ENCODE measurements around the gene ZNF438. TPM values are rescaled to one million over a fixed set of nuclear protein-coding genes. Genes with fewer than 3 reads are reported as not detected.
"Not testable (repeated sequence)": the region's sequence is repeated elsewhere in the genome, so short reads cannot be mapped to it uniquely, and the experiment has no call there.

Gene ZNF438
- total RNA-seq, 2 experiments from 2014 or later, result 2.1 to 2.5 TPM

- no peak for DNase-seq
- peak overlapping the region; percentile 83 for H3K4me3 Mint-ChIP-seq
- H3K36me3 Mint-ChIP-seq, result peaks cover 2% of the 10 kb centered on the region
- H3K4me1 Mint-ChIP-seq, result peaks cover 18% of the 10 kb centered on the region
- H3K9me3 Mint-ChIP-seq, result no peaks in the 10 kb centered on the region
- H3K27ac Mint-ChIP-seq, result peak overlapping the region; percentile 97
- no peaks in the 10 kb centered on the region for H3K27me3 Mint-ChIP-seq
Observed at GRCh38 chr10:31031205-31031557, 484 bp downstream of the ZNF438 start.

GRCh38 chr10:31030800-31031199 is 865 bp downstream of the ZNF438 start:
- H3K4me3 Mint-ChIP-seq, result peak overlapping the region; percentile 83
- no peak overlapping the region for H3K27ac Mint-ChIP-seq
- H3K9me3 Mint-ChIP-seq, result no peaks in the 10 kb centered on the region
- H3K36me3 Mint-ChIP-seq, result peaks cover 2% of the 10 kb centered on the region
- no peaks in the 10 kb centered on the region for H3K27me3 Mint-ChIP-seq
- H3K4me1 Mint-ChIP-seq, result peaks cover 18% of the 10 kb centered on the region
- DNase-seq, result no peak

- H3K27ac Mint-ChIP-seq, result no peak overlapping the region
- DNase-seq, result no peak
- H3K4me1 Mint-ChIP-seq, result peaks cover 18% of the 10 kb centered on the region
Observed at GRCh38 chr10:31030260-31030659, 1.4 kb downstream of the ZNF438 start.

GRCh38 chr10:31028081-31028480 is 3.6 kb downstream of the ZNF438 start:
- Mint-ChIP-seq H3K27ac (no peak overlapping the region), H3K9me3 (no peaks in the 10 kb centered on the region), H3K4me3 (no peak overlapping the region), H3K27me3 (no peaks in the 10 kb centered on the region), H3K4me1 (peaks cover 16% of the 10 kb centered on the region), H3K36me3 (peaks cover 2% of the 10 kb centered on the region)
- no peak for DNase-seq

More at GRCh38 chr10:31030260-31030659, 1.4 kb downstream of the ZNF438 start:
- Mint-ChIP-seq H3K36me3 (peaks cover 2% of the 10 kb centered on the region), H3K4me3 (no peak overlapping the region), H3K9me3 (no peaks in the 10 kb centered on the region), H3K27me3 (no peaks in the 10 kb centered on the region)

GRCh38 chr10:31026279-31026678 is 5.4 kb downstream of the ZNF438 start:
- not testable (repeated sequence) for H3K4me3 Mint-ChIP-seq, H3K9me3 Mint-ChIP-seq, H3K27ac Mint-ChIP-seq, H3K36me3 Mint-ChIP-seq, H3K27me3 Mint-ChIP-seq, DNase-seq
- H3K4me1 Mint-ChIP-seq, result peaks cover 15% of the 10 kb centered on the region

- Mint-ChIP-seq H3K36me3 (peaks cover 2% of the 10 kb centered on the region), H3K4me3 (no peak overlapping the region), H3K27me3 (no peaks in the 10 kb centered on the region), H3K27ac (no peak overlapping the region), H3K9me3 (no peaks in the 10 kb centered on the region), H3K4me1 (peaks cover 5% of the 10 kb centered on the region)
- no peak for DNase-seq
Observed at GRCh38 chr10:31025142-31025541, 6.5 kb downstream of the ZNF438 start.

- no peaks in the 10 kb centered on the region for H3K9me3 Mint-ChIP-seq
- no peak overlapping the region for H3K4me3 Mint-ChIP-seq
- H3K36me3 Mint-ChIP-seq, result peaks cover 2% of the 10 kb centered on the region
- H3K27ac Mint-ChIP-seq, result no peak overlapping the region
- DNase-seq, result no peak
- H3K4me1 Mint-ChIP-seq, result peaks cover 6% of the 10 kb centered on the region
- no peaks in the 10 kb centered on the region for H3K27me3 Mint-ChIP-seq
Observed at GRCh38 chr10:31023558-31023957, 8.1 kb downstream of the ZNF438 start.

GRCh38 chr10:31020209-31020608 is 11.5 kb downstream of the ZNF438 start:
- Mint-ChIP-seq H3K36me3 (no peaks in the 10 kb centered on the region), H3K4me1 (peaks cover 8% of the 10 kb centered on the region), H3K4me3 (no peak overlapping the region), H3K27me3 (no peaks in the 10 kb centered on the region), H3K9me3 (no peaks in the 10 kb centered on the region), H3K27ac (no peak overlapping the region)
- no peak for DNase-seq

GRCh38 chr10:31018962-31019361 is 12.7 kb downstream of the ZNF438 start:
- no peaks in the 10 kb centered on the region for H3K9me3 Mint-ChIP-seq
- H3K27ac Mint-ChIP-seq, result no peak overlapping the region
- peaks cover 8% of the 10 kb centered on the region for H3K4me1 Mint-ChIP-seq
- no peaks in the 10 kb centered on the region for H3K36me3 Mint-ChIP-seq
- no peaks in the 10 kb centered on the region for H3K27me3 Mint-ChIP-seq
- H3K4me3 Mint-ChIP-seq, result no peak overlapping the region
- no peak for DNase-seq

GRCh38 chr10:31018356-31018750 is 13.3 kb downstream of the ZNF438 start:
- no peak for DNase-seq
- H3K27me3 Mint-ChIP-seq, result no peaks in the 10 kb centered on the region
- H3K4me1 Mint-ChIP-seq, result peaks cover 8% of the 10 kb centered on the region
- no peak overlapping the region for H3K27ac Mint-ChIP-seq
- H3K9me3 Mint-ChIP-seq, result no peaks in the 10 kb centered on the region
- no peak overlapping the region for H3K4me3 Mint-ChIP-seq
- peaks cover 2% of the 10 kb centered on the region for H3K36me3 Mint-ChIP-seq

GRCh38 chr10:31017534-31018355 is 13.9 kb downstream of the ZNF438 start:
- Mint-ChIP-seq H3K27ac (no peak overlapping the region), H3K36me3 (peaks cover 4% of the 10 kb centered on the region), H3K4me3 (no peak overlapping the region), H3K27me3 (no peaks in the 10 kb centered on the region), H3K4me1 (peaks cover 8% of the 10 kb centered on the region), H3K9me3 (no peaks in the 10 kb centered on the region)
- DNase-seq, result no peak

GRCh38 chr10:31014161-31014875 is 17.3 kb downstream of the ZNF438 start:
- Mint-ChIP-seq H3K4me3 (no peak overlapping the region), H3K27ac (no peak overlapping the region), H3K27me3 (no peaks in the 10 kb centered on the region), H3K36me3 (peaks cover 4% of the 10 kb centered on the region), H3K9me3 (no peaks in the 10 kb centered on the region), H3K4me1 (peaks cover 4% of the 10 kb centered on the region)
- no peak for DNase-seq

GRCh38 chr10:31013331-31013730 is 18.3 kb downstream of the ZNF438 start:
- H3K36me3 Mint-ChIP-seq, result peaks cover 4% of the 10 kb centered on the region
- no peak overlapping the region for H3K27ac Mint-ChIP-seq
- H3K4me1 Mint-ChIP-seq, result peaks cover 2% of the 10 kb centered on the region
- DNase-seq, result no peak
- H3K4me3 Mint-ChIP-seq, result no peak overlapping the region
- no peaks in the 10 kb centered on the region for H3K9me3 Mint-ChIP-seq
- no peaks in the 10 kb centered on the region for H3K27me3 Mint-ChIP-seq

- H3K4me1 Mint-ChIP-seq, result peaks cover 2% of the 10 kb centered on the region
- no peak for DNase-seq
- no peaks in the 10 kb centered on the region for H3K9me3 Mint-ChIP-seq
- no peak overlapping the region for H3K27ac Mint-ChIP-seq
- no peak overlapping the region for H3K4me3 Mint-ChIP-seq
- no peaks in the 10 kb centered on the region for H3K27me3 Mint-ChIP-seq
- H3K36me3 Mint-ChIP-seq, result peaks cover 4% of the 10 kb centered on the region
Observed at GRCh38 chr10:31011665-31012022, 20.0 kb downstream of the ZNF438 start.

GRCh38 chr10:31011017-31011664 is 20.5 kb downstream of the ZNF438 start:
- H3K27me3 Mint-ChIP-seq, result no peaks in the 10 kb centered on the region
- H3K36me3 Mint-ChIP-seq, result peaks cover 4% of the 10 kb centered on the region
- H3K27ac Mint-ChIP-seq, result no peak overlapping the region
- DNase-seq, result no peak
- H3K4me3 Mint-ChIP-seq, result no peak overlapping the region
- H3K9me3 Mint-ChIP-seq, result no peaks in the 10 kb centered on the region
- H3K4me1 Mint-ChIP-seq, result peaks cover 7% of the 10 kb centered on the region

All from activated naive CD8-positive, alpha-beta T cell treated with anti-CD3 and anti-CD28 coated beads for 36 hours (primary cell).